HepG2 (cell line): ENCODE measurements around the gene NMU. TPM values are rescaled to one million over a fixed set of nuclear protein-coding genes. Genes with fewer than 3 reads are reported as not detected.
A peak's percentile ranks its signal among the peaks of the same experiment; 100 is the strongest.

ENCODE experiments used
- ATF7-NPFF ChIP-seq: sonication (generic); formaldehyde crosslinking; IDR thresholded peaks from 2 replicates; pipeline ENCODE4 v1.8.1; 2023; ENCODE audit warnings: mild to moderate bottlenecking, low read depth, missing genetic modification reagents, moderate library complexity
- CEBPG ChIP-seq: IDR thresholded peaks from 2 replicates; pipeline ENCODE4 v1.6.1; 2016
- GATA4 ChIP-seq: sonication (generic); IDR thresholded peaks from 2 replicates; pipeline ENCODE4 v1.6.1; 2016; ENCODE audit warnings: antibody characterized with exemption, low read depth, borderline replicate concordance
- KDM5B ChIP-seq: sonication (generic); formaldehyde crosslinking; IDR thresholded peaks from 2 replicates; pipeline ENCODE4 v1.4.0; 2020; ENCODE audit warnings: missing genetic modification reagents, mild to moderate bottlenecking, borderline replicate concordance
- MLLT10 ChIP-seq: sonication (generic); formaldehyde crosslinking; IDR thresholded peaks from 2 replicates; pipeline ENCODE4 v1.4.0; 2020; ENCODE audit warnings: missing genetic modification reagents
- MYNN ChIP-seq: sonication (generic); formaldehyde crosslinking; IDR thresholded peaks from 2 replicates; pipeline ENCODE4 v1.4.0; 2020; ENCODE audit warnings: mild to moderate bottlenecking, low read depth, missing genetic modification reagents
- NKX3-1 ChIP-seq: sonication (generic); formaldehyde crosslinking; IDR thresholded peaks from 2 replicates; pipeline ENCODE4 v1.5.0; 2020; ENCODE audit warnings: missing genetic modification reagents
- REL ChIP-seq: sonication (generic); formaldehyde crosslinking; conservative IDR thresholded peaks from 2 replicates; pipeline ENCODE4 v1.8.0; 2022; ENCODE audit warnings: mild to moderate bottlenecking, missing genetic modification reagents, moderate library complexity
- YY1 ChIP-seq: IDR thresholded peaks from 2 replicates; pipeline ENCODE4 v1.6.1; 2011; ENCODE audit warnings: low read length, low read depth, moderate library complexity, mild to moderate bottlenecking; ENCODE audit not compliant: insufficient read depth, insufficient replicate concordance
- ZFY ChIP-seq: sonication (generic); formaldehyde crosslinking; IDR thresholded peaks from 2 replicates; pipeline ENCODE4 v1.4.0; 2020; ENCODE audit warnings: missing genetic modification reagents
- ZNF136 ChIP-seq: sonication (generic); formaldehyde crosslinking; IDR thresholded peaks from 2 replicates; pipeline ENCODE4 v1.8.1; 2022; ENCODE audit warnings: low read depth, mild to moderate bottlenecking, moderate library complexity, missing genetic modification reagents
- ZNF382 ChIP-seq: sonication (generic); formaldehyde crosslinking; IDR thresholded peaks from 2 replicates; pipeline ENCODE4 v1.5.0; 2020; ENCODE audit warnings: missing genetic modification reagents, mild to moderate bottlenecking, borderline replicate concordance
- ZNF441 ChIP-seq: sonication (generic); formaldehyde crosslinking; IDR thresholded peaks from 2 replicates; pipeline ENCODE4 v1.7.0; 2021; ENCODE audit warnings: missing genetic modification reagents, borderline replicate concordance
- polyA plus RNA-seq, 8 experiments: library from polyadenylated mRNA; depleted of rRNA in 3 of 8; stranded (reverse) in 7 of 8; unstranded in 1 of 8; fragments of >200 nt; fragmentation: Illumina TruSeq in 4 of 8; extraction: Trizol in 4 of 8; gene quantifications; 2 replicates each; pipeline versions ENCODE4 v1.2.1 to v1.2.3, GENCODE V29; 2011 to 2016; ENCODE audit warnings: low read depth in 4 of 8, missing spikeins in 1 of 8, mixed read lengths in 1 of 8; ENCODE audit not compliant: insufficient read depth in 1 of 8
- total RNA-seq, 5 experiments: library from RNA; depleted of rRNA; stranded (reverse); fragments of >200 nt; fragmentation: Illumina TruSeq; extraction: Trizol; gene quantifications; 2 replicates each; pipeline ENCODE4 v1.2.3, GENCODE V29; 2016; ENCODE audit warnings: low read depth in 1 of 5
- TF ChIP-seq, protein P1 (sequence below): sonication (generic); formaldehyde crosslinking; IDR thresholded peaks from 2 replicates; pipeline ENCODE4 v1.5.1; 2020; ENCODE audit warnings: mild to moderate bottlenecking, missing genetic modification reagents, moderate library complexity
- TF ChIP-seq, protein P2 (sequence below): sonication (generic); formaldehyde crosslinking; IDR thresholded peaks from 2 replicates; pipeline ENCODE4 v1.4.0; 2020; ENCODE audit warnings: missing genetic modification reagents

Gene NMU
- total and polyA plus RNA-seq, 2 of the 13 experiments (the other 11 are each of a cell fraction or from before 2014, with no cell fraction given): not detected

DNA sequence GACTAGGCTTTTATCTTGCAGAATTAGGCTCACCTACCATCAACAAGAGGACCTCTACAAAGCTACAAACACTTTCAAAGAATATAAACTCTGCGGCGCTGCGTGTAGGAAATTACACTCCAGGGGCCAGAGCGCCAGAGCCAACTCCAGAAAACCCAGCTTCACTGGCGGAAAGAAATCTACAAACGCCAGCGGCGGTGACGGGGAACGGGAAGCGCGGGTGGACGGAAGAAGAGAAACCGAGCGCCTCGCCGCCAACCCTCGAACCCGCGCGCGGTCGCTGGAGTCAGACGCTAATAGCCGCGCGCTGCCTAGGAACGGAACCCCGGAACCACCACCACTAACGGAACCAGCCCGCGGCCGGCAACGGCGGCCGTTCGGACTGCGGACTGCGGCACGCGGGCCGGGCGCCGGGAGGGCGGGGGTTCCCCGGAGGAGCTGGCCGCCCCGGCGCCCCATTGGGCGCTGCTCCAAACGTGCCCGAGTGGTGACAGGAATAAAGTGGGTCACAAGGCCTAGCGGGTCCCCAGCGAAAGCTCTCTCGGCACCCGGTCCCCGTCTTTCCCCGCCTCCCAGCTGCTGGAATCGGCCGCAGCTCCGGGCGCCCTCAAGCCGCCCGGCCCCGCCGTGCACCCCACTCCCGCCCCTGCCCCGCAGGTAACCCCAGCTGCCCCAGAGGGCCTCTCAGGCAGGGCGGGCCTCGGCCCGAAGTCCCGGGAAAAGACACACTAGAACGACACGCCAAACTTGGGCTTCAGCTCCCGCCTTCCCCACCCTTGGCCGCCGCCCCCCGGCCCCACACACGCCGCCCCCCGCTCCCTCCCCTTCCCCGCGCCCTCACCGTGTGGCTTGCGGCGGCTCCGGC lies 90.2 kb downstream of the NMU start (continued):
- TF ChIP-seq, protein P1, sequence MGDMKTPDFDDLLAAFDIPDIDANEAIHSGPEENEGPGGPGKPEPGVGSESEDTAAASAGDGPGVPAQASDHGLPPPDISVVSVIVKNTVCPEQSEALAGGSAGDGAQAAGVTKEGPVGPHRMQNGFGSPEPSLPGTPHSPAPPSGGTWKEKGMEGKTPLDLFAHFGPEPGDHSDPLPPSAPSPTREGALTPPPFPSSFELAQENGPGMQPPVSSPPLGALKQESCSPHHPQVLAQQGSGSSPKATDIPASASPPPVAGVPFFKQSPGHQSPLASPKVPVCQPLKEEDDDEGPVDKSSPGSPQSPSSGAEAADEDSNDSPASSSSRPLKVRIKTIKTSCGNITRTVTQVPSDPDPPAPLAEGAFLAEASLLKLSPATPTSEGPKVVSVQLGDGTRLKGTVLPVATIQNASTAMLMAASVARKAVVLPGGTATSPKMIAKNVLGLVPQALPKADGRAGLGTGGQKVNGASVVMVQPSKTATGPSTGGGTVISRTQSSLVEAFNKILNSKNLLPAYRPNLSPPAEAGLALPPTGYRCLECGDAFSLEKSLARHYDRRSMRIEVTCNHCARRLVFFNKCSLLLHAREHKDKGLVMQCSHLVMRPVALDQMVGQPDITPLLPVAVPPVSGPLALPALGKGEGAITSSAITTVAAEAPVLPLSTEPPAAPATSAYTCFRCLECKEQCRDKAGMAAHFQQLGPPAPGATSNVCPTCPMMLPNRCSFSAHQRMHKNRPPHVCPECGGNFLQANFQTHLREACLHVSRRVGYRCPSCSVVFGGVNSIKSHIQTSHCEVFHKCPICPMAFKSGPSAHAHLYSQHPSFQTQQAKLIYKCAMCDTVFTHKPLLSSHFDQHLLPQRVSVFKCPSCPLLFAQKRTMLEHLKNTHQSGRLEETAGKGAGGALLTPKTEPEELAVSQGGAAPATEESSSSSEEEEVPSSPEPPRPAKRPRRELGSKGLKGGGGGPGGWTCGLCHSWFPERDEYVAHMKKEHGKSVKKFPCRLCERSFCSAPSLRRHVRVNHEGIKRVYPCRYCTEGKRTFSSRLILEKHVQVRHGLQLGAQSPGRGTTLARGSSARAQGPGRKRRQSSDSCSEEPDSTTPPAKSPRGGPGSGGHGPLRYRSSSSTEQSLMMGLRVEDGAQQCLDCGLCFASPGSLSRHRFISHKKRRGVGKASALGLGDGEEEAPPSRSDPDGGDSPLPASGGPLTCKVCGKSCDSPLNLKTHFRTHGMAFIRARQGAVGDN: peak; percentile 79
- TF ChIP-seq ZNF382 (CRISPR knock-in tag): no peak
- TF ChIP-seq KDM5B (CRISPR knock-in tag): peak; percentile 90
- TF ChIP-seq MYNN (CRISPR knock-in tag): no peak
- TF ChIP-seq GATA4: no peak; the same call in 1 of the 2 replicates
- TF ChIP-seq ATF7-NPFF: peak; percentile 73
- TF ChIP-seq YY1: peak; percentile 77
- no peak for TF ChIP-seq NKX3-1 (CRISPR knock-in tag)
- no peak for TF ChIP-seq CEBPG
- no peak for TF ChIP-seq ZNF136 (CRISPR knock-in tag)
- TF ChIP-seq, protein P2, sequence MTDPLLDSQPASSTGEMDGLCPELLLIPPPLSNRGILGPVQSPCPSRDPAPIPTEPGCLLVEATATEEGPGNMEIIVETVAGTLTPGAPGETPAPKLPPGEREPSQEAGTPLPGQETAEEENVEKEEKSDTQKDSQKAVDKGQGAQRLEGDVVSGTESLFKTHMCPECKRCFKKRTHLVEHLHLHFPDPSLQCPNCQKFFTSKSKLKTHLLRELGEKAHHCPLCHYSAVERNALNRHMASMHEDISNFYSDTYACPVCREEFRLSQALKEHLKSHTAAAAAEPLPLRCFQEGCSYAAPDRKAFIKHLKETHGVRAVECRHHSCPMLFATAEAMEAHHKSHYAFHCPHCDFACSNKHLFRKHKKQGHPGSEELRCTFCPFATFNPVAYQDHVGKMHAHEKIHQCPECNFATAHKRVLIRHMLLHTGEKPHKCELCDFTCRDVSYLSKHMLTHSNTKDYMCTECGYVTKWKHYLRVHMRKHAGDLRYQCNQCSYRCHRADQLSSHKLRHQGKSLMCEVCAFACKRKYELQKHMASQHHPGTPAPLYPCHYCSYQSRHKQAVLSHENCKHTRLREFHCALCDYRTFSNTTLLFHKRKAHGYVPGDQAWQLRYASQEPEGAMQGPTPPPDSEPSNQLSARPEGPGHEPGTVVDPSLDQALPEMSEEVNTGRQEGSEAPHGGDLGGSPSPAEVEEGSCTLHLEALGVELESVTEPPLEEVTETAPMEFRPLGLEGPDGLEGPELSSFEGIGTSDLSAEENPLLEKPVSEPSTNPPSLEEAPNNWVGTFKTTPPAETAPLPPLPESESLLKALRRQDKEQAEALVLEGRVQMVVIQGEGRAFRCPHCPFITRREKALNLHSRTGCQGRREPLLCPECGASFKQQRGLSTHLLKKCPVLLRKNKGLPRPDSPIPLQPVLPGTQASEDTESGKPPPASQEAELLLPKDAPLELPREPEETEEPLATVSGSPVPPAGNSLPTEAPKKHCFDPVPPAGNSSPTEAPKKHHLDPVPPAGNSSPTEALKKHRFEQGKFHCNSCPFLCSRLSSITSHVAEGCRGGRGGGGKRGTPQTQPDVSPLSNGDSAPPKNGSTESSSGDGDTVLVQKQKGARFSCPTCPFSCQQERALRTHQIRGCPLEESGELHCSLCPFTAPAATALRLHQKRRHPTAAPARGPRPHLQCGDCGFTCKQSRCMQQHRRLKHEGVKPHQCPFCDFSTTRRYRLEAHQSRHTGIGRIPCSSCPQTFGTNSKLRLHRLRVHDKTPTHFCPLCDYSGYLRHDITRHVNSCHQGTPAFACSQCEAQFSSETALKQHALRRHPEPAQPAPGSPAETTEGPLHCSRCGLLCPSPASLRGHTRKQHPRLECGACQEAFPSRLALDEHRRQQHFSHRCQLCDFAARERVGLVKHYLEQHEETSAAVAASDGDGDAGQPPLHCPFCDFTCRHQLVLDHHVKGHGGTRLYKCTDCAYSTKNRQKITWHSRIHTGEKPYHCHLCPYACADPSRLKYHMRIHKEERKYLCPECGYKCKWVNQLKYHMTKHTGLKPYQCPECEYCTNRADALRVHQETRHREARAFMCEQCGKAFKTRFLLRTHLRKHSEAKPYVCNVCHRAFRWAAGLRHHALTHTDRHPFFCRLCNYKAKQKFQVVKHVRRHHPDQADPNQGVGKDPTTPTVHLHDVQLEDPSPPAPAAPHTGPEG: peak; percentile 36; the same call in 1 of the 2 replicates
- TF ChIP-seq ZNF441 (CRISPR knock-in tag): no peak
- 0 out of 2 replicates have a peak, but pooled peaks have one; percentile 45 for TF ChIP-seq REL (CRISPR knock-in tag)
- TF ChIP-seq ZFY (CRISPR knock-in tag): peak; percentile 72
- TF ChIP-seq MLLT10: no peak
